SK-N-SH treated with all-trans-retinoic acid at 6 μM for 48 hours (cell line): Measurements from ENCODE around the gene DGKH.

Experiments
- BACH2 ChIP-seq: fragments of 250-450 bp; sonication (Bioruptor Pico); IDR thresholded peaks from 2 replicates; pipeline ENCODE4 v1.9.0; 2021; ENCODE audit warnings: mild to moderate bottlenecking, borderline replicate concordance
- ZC3H10 ChIP-seq: fragments of 250-450 bp; sonication (Bioruptor Pico); IDR thresholded peaks from 2 replicates; pipeline ENCODE4 v1.5.1; 2021; ENCODE audit warnings: mild to moderate bottlenecking, moderate library complexity
- ZFP3 ChIP-seq: fragments of 250-450 bp; sonication (Bioruptor Pico); IDR thresholded peaks from 2 replicates; pipeline ENCODE4 v1.5.0; 2020; ENCODE audit warnings: mild to moderate bottlenecking, moderate library complexity
- ZFP30 ChIP-seq: fragments of 450-650 bp; formaldehyde crosslinking; IDR thresholded peaks from 2 replicates; pipeline ENCODE4 v1.5.0; 2022; ENCODE audit warnings: mild to moderate bottlenecking, moderate library complexity
- TF ChIP-seq, protein P1 (sequence below): fragments of 250-450 bp; sonication (Bioruptor Pico); IDR thresholded peaks from 2 replicates; pipeline ENCODE4 v1.8.0; 2020; ENCODE audit warnings: mild to moderate bottlenecking, moderate library complexity, borderline replicate concordance
- TF ChIP-seq, protein P2 (sequence below): fragments of 250-450 bp; sonication (Bioruptor Pico); IDR thresholded peaks from 2 replicates; pipeline ENCODE4 v1.5.1; 2021; ENCODE audit warnings: mild to moderate bottlenecking, moderate library complexity

DNA sequence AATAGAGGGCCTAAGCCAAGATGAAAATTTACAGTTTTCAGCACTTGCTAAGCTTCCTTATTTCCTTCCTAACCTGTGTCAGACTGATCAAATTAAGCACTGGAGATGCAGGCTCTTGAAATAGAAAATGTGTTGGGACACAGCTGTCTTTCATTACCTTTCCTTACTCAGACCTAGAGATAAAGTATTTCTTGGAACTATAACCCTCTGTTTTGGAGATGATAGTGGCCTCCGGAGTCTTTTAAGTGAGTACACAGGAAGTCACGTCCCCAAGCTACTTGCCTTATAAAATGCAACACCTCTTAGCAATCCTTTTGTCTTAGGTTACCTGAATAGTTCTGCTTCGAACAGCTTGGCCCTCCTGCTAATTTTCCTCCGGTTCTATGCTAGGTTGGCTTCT lies 211.1 kb downstream of the DGKH start:
- TF ChIP-seq BACH2 (no peak), ZFP3 (CRISPR knock-in tag) (no peak), ZFP30 (CRISPR knock-in tag) (no peak), ZC3H10 (CRISPR knock-in tag) (no peak)
- TF ChIP-seq, protein P1, sequence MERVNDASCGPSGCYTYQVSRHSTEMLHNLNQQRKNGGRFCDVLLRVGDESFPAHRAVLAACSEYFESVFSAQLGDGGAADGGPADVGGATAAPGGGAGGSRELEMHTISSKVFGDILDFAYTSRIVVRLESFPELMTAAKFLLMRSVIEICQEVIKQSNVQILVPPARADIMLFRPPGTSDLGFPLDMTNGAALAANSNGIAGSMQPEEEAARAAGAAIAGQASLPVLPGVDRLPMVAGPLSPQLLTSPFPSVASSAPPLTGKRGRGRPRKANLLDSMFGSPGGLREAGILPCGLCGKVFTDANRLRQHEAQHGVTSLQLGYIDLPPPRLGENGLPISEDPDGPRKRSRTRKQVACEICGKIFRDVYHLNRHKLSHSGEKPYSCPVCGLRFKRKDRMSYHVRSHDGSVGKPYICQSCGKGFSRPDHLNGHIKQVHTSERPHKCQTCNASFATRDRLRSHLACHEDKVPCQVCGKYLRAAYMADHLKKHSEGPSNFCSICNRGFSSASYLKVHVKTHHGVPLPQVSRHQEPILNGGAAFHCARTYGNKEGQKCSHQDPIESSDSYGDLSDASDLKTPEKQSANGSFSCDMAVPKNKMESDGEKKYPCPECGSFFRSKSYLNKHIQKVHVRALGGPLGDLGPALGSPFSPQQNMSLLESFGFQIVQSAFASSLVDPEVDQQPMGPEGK (CRISPR knock-in tag): no peak
- TF ChIP-seq, protein P2, sequence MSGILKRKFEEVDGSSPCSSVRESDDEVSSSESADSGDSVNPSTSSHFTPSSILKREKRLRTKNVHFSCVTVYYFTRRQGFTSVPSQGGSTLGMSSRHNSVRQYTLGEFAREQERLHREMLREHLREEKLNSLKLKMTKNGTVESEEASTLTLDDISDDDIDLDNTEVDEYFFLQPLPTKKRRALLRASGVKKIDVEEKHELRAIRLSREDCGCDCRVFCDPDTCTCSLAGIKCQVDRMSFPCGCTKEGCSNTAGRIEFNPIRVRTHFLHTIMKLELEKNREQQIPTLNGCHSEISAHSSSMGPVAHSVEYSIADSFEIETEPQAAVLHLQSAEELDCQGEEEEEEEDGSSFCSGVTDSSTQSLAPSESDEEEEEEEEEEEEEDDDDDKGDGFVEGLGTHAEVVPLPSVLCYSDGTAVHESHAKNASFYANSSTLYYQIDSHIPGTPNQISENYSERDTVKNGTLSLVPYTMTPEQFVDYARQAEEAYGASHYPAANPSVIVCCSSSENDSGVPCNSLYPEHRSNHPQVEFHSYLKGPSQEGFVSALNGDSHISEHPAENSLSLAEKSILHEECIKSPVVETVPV (CRISPR knock-in tag): no peak
